Activated CD8-positive, alpha-beta T cell treated with anti-CD3 and anti-CD28 coated beads for 36 hours (primary cell): ENCODE measurements around the gene MANEA. TPM values are rescaled to one million over a fixed set of nuclear protein-coding genes. Genes with fewer than 3 reads are reported as not detected.

Experiments used
- ATAC-seq: fragments of 200-7000 bp; cut with Tn5 transposase; one replicate; pipeline ENCODE4 v1.10.0; 2021; ENCODE audit warnings: mild to moderate bottlenecking, moderate library complexity
- CTCF ChIA-PET: fragments of 350-600 bp; sonication (Branson Sonifier 250); formaldehyde crosslinking; loops from one replicate; lab custom pipeline; 2021; ENCODE audit warnings: antibody characterized with exemption; lab: Charles Lee
- POLR2A ChIA-PET: fragments of 350-600 bp; sonication (Branson Sonifier 250); formaldehyde crosslinking; loops from one replicate; lab custom pipeline; 2021; ENCODE audit warnings: antibody characterized with exemption; lab: Charles Lee
- DNase-seq: peaks from one replicate; pipeline ENCODE4 v3.0.0-alpha.2; 2020
- H3K27ac Mint-ChIP-seq: one replicate; pipeline ENCODE4 v1.8.0; 2021; ENCODE audit warnings: mild to moderate bottlenecking, mixed read lengths
- H3K27me3 Mint-ChIP-seq: one replicate; pipeline ENCODE4 v1.8.0; 2021; ENCODE audit warnings: mixed read lengths
- H3K36me3 Mint-ChIP-seq: one replicate; pipeline ENCODE4 v1.8.0; 2021; ENCODE audit warnings: low read depth, mixed read lengths
- H3K4me1 Mint-ChIP-seq: one replicate; pipeline ENCODE4 v1.8.0; 2021; ENCODE audit warnings: low read depth, mixed read lengths
- H3K4me3 Mint-ChIP-seq: one replicate; pipeline ENCODE4 v1.8.0; 2021; ENCODE audit warnings: mild to moderate bottlenecking, moderate library complexity, mixed read lengths
- H3K9me3 Mint-ChIP-seq: one replicate; pipeline ENCODE4 v1.8.0; 2021; ENCODE audit warnings: mixed read lengths
- CTCF ChIP-seq: fragments of 200-600 bp; IDR thresholded peaks from one replicate; pipeline ENCODE4 v1.8.0; 2022; ENCODE audit warnings: antibody characterized with exemption, mild to moderate bottlenecking
- intact Hi-C: fragments of 100-400 bp; cut with micrococcal nuclease; formaldehyde crosslinking; loops from one replicate; pipeline ENCODE4 v1.10.0; 2022
- total RNA-seq, 2 experiments: library from RNA; stranded (reverse); gene quantifications; one replicate each; pipeline ENCODE4 v1.2.3, GENCODE V29; 2021

Gene MANEA
- total RNA-seq, 2 experiments from 2014 or later: 15.6 to 16.1 TPM

GRCh38 chr6:95658886-95659285 is 81.6 kb downstream of the MANEA start:
- TF ChIP-seq CTCF: no peak
- CTCF ChIA-PET: no interaction called here
- intact Hi-C loops: no loop called here
- Mint-ChIP-seq H3K4me3 (no peak overlapping the region), H3K4me1 (no peaks in the 10 kb centered on the region), H3K36me3 (no peaks in the 10 kb centered on the region), H3K27ac (no peak overlapping the region), H3K27me3 (peaks cover 2% of the 10 kb centered on the region), H3K9me3 (no peaks in the 10 kb centered on the region)
- no peak for DNase-seq
- ATAC-seq: no peak
- POLR2A ChIA-PET: no interaction called here
